ENCODE data around the gene ITPK1.

ITPK1 gene

GRCh38 chr14:93105362-93105761, 10.4 kb downstream of the ITPK1 start:
- DNase-seq (ENCODE audit: low read depth, low spot score) = no peak

- no peak for DNase-seq (ENCODE audit: low read depth, low spot score)
These were observed 10.8 kb downstream of the ITPK1 start for GRCh38 chr14:93104961-93105360.

DNA sequence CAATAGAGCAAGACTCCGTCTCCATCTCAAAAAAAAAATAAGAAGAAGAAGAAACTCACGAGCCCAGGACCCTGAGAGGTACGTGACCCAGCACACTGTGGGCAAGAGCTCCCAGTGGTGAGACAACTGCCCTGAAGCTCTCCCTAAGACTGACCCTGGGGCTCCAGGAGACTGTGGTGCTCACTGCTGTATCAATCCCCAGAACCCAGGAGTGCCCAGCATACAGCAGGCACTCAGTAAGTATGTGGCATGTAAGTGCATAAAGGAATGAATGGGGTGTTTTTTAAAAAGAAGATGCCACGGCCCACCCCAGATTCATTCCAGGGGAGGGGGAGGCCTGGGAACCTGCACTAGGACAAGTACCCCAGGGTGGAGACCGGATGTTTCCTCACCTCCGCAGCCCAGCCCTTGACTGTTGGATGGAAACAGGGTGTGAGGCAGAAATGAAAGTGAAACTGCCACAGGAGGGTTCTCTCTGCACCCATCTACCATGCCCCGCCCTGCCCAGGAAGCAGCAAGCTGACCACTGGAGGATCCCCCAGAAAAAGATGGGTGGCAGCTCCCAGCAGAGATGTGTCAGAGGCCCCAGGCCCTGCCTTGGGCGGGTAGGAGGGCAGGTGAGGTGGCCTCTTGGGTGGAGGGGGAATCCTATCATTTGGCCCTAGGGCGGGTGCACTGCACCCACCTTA, 12.2 kb downstream of the ITPK1 start:
- peak; percentile 17 for DNase-seq (ENCODE audit: low read depth, low spot score)

- no peak for DNase-seq (ENCODE audit: low read depth, low spot score)
These were observed 13.6 kb downstream of the ITPK1 start for GRCh38 chr14:93102141-93102540.

GRCh38 chr14:93101181-93101580, 14.5 kb downstream of the ITPK1 start:
- no peak for DNase-seq (ENCODE audit: low read depth, low spot score)

DNA sequence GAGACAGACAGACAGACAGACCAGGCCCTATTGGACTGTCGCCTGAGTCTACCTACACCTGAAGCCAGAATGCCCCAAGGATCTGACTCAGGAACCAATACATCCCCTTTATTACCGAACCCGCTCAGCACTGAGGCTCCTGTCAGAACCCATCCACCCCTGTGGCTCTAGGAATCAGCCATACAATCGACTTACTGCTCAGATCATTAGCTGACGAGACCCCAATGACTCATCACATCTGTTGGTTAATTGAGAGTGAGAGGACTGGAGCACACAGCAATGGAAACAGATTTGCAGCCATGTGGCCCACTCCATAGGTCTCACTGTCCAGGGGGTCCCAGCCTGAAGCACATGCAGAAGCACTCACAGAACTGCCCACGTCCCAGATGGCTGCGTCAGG, 15.2 kb downstream of the ITPK1 start:
- no peak for DNase-seq (ENCODE audit: low read depth, low spot score)

DNA sequence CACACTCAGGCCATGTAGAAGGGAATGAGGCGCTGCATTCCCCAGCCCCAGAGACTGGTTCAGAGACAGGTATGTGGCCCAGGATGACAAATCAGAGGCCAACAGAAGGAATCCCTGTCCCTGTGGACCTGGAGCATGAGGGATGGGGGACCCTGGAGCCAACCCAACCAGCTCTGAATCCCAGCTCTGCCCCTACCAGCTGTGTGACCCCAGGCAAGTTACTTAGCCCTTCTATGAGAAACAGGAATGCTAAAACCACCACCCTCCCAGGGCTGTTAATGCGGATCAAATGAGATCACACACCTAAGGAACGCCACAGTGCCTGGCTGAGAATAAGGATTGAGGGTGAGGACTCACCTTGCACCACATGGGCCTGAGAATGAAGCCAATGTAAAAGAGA, 15.6 kb downstream of the ITPK1 start:
- DNase-seq (ENCODE audit: low read depth, low spot score) = no peak

DNA sequence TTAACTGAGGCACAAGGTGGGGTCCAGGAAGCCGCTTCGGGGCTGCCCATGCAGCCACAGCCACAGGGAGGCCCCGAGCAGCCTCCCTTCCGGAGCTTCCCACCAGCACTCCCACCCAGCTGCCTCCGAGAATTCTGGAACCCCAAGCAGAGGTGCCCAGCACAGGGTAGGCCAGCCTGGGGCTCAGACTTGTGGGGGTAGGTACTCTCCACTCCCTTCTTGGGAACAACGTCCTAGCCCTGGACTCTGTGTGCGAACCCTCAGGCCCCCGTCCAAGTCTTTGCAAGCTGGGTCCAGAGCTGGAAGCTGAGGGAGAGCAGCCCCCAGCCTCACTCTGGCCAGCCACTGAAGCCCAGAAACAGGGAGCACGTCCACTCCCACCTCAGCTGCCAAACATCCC, 16.1 kb downstream of the ITPK1 start:
- no peak for DNase-seq (ENCODE audit: low read depth, low spot score)

DNA sequence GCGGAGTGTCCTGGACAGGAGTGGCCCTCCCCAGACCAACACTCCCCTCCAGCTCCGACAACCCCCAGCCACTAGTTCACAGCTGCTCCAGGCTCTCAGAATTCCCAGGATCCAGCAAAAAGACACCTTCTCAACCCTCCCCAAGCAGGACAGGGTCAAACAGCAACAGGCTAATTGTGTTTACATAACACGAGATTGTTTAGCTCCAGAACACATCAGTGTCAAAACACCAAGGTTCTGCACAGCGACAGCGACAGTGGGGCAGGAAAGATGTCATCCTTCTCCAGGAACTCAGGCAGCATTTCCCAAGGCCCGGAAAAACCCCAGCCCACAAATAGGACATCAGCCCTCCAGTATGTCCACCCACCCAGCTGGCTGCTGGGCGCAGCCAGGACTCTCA, 16.5 kb downstream of the ITPK1 start:
- no peak for DNase-seq (ENCODE audit: low read depth, low spot score)

GRCh38 chr14:93096691-93097322, 18.9 kb downstream of the ITPK1 start:
- DNase-seq (ENCODE audit: low read depth, low spot score) = no peak

- DNase-seq (ENCODE audit: low read depth, low spot score) = no peak
These were observed 19.8 kb downstream of the ITPK1 start for GRCh38 chr14:93095742-93096510.

- no peak for DNase-seq (ENCODE audit: low read depth, low spot score)
These were observed 21.4 kb downstream of the ITPK1 start for GRCh38 chr14:93094121-93094918.

- no peak for DNase-seq (ENCODE audit: low read depth, low spot score)
These were observed 22.8 kb downstream of the ITPK1 start for GRCh38 chr14:93092606-93093556.

- DNase-seq (ENCODE audit: low read depth, low spot score) = no peak
These were observed 24.1 kb downstream of the ITPK1 start for GRCh38 chr14:93091666-93092065.

DNA sequence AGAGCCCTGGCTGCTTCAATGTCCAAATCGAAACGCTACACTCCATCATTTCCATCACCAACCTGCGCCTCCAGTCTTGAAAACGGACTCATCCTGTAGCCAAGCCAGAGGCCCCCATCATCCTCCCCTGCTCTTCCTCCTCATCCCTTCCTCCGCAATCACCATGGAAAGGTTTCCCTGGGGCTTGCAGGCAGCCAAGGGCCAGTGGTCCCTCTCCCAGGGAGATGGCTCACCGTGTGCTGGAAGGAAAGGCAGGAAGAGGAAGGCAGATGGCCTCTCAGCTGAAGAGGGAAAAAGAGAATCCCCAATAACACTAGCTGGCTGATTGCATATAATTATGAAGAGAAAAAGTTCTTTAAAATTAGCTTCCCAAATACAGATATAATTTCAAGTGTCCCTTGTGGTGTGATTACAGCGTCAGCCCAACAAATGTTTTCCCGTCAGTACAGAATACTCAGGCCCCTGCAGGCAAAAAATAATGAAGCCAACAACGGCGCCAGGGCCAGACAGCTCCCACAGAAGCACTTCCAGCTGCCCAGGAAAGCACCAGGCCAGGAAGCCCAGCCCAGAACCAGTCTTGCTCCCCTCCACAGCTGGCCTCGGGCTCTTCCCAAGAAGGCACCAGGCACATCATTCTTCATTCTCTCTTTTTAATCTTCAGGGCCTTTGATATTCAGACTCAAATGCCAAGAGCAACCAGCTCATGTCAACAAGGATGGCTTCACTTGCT, 24.7 kb downstream of the ITPK1 start:
- DNase-seq (ENCODE audit: low read depth, low spot score) = no peak

- DNase-seq (ENCODE audit: low read depth, low spot score) = no peak
These were observed 26.0 kb downstream of the ITPK1 start for GRCh38 chr14:93089521-93090269.

- no peak for DNase-seq (ENCODE audit: low read depth, low spot score)
These were observed 29.2 kb downstream of the ITPK1 start for GRCh38 chr14:93086441-93087055.

DNA sequence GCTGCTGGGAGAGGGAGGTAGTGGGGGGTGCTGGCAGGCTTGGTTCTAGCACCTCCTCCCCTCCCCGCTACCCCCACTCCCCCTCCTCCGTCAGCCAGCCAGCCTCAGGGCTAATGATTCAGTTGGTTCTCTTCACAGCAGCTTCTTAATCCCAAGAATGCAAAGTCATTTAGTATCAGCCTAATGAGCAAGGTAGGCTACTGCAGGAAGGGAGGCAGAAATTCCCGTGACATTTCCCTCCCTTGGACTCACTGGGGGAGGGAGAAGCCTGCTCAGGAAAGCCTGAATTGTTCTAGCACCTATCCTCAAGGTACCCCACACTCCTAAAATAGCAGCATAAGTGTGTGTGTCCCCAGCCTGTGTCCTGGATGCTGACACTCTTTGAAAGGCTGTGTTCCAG, 29.8 kb downstream of the ITPK1 start:
- no peak for DNase-seq (ENCODE audit: low read depth, low spot score)

All from activated naive CD8-positive, alpha-beta T cell treated with anti-CD3 and anti-CD28 coated beads, Interleukin-2, amount 50 U/mL, for 16 hours (primary cell).